ENCODE data around the gene MAP9. TPM values are rescaled to one million over a fixed set of nuclear protein-coding genes. Genes with fewer than 3 reads are reported as not detected.
"Not testable (repeated sequence)": the region's sequence is repeated elsewhere in the genome, so short reads cannot be mapped to it uniquely, and the experiment has no call there.

The MAP9 gene
- 16.8 and 22.1 TPM in 2 replicates for total RNA-seq (ENCODE audit: low replicate concordance)
- long read RNA-seq, partial matches to known transcripts = 46 of 70 reads
- long read RNA-seq, other reads (novel, unspliced or antisense) = 19 of 70 reads

GRCh38 chr4:155376387-155377268 lies at the start of gene MAP9:
MAP9 (minus strand) TSS chr4:155376965; CDS start chr4:155375850, 1,115 bp downstream.
- DNase-seq (ENCODE audit: extremely low spot score, unreplicated experiment) = peak; percentile 91
- no peak for TF ChIP-seq CTCF (conservative IDR thresholded peaks at IDR 0.05)
- H3K27ac Mint-ChIP-seq = peak within 1 kb of the TSS; percentile 71
- peaks cover 15% of the 10 kb centered on the region for H3K4me1 Mint-ChIP-seq (ENCODE audit: unreplicated experiment)
- H3K36me3 Mint-ChIP-seq = no peaks in the 10 kb centered on the region
- peaks cover 4% of the 10 kb centered on the region for H3K27me3 Mint-ChIP-seq
- H3K9me3 Mint-ChIP-seq = no peaks in the 10 kb centered on the region
- peak within 1 kb of the TSS; percentile 93 for H3K4me3 Mint-ChIP-seq

- not testable (repeated sequence) for DNase-seq (ENCODE audit: extremely low spot score, unreplicated experiment); H3K4me1 Mint-ChIP-seq (ENCODE audit: unreplicated experiment); H3K36me3 Mint-ChIP-seq; H3K4me3 Mint-ChIP-seq; H3K9me3 Mint-ChIP-seq; H3K27ac Mint-ChIP-seq; H3K27me3 Mint-ChIP-seq
These were observed 48.0 kb upstream of the MAP9 start for GRCh38 chr4:155424778-155425177.

- Mint-ChIP-seq H3K36me3 (no peaks in the 10 kb centered on the region), H3K27ac (no peak overlapping the region), H3K27me3 (no peaks in the 10 kb centered on the region), H3K4me1 (ENCODE audit: unreplicated experiment) (no peaks in the 10 kb centered on the region), H3K4me3 (no peak overlapping the region), H3K9me3 (peaks cover 7% of the 10 kb centered on the region)
- no peak for DNase-seq (ENCODE audit: extremely low spot score, unreplicated experiment)
- TF ChIP-seq CTCF (conservative IDR thresholded peaks at IDR 0.05) = no peak
These were observed 46.9 kb upstream of the MAP9 start for GRCh38 chr4:155423671-155424070.

GRCh38 chr4:155419266-155419665 lies 42.5 kb upstream of the MAP9 start:
- H3K9me3 Mint-ChIP-seq = peaks cover 7% of the 10 kb centered on the region
- no peak overlapping the region for H3K4me3 Mint-ChIP-seq
- H3K4me1 Mint-ChIP-seq (ENCODE audit: unreplicated experiment) = no peaks in the 10 kb centered on the region
- no peak for TF ChIP-seq CTCF (conservative IDR thresholded peaks at IDR 0.05)
- H3K27ac Mint-ChIP-seq = no peak overlapping the region
- no peak for DNase-seq (ENCODE audit: extremely low spot score, unreplicated experiment)
- H3K36me3 Mint-ChIP-seq = no peaks in the 10 kb centered on the region
- H3K27me3 Mint-ChIP-seq = no peaks in the 10 kb centered on the region

GRCh38 chr4:155415662-155416061 lies 38.9 kb upstream of the MAP9 start:
- no peaks in the 10 kb centered on the region for H3K9me3 Mint-ChIP-seq
- no peak overlapping the region for H3K27ac Mint-ChIP-seq
- H3K36me3 Mint-ChIP-seq = no peaks in the 10 kb centered on the region
- no peak overlapping the region for H3K4me3 Mint-ChIP-seq
- TF ChIP-seq CTCF (conservative IDR thresholded peaks at IDR 0.05) = no peak
- no peak for DNase-seq (ENCODE audit: extremely low spot score, unreplicated experiment)
- H3K4me1 Mint-ChIP-seq (ENCODE audit: unreplicated experiment) = no peaks in the 10 kb centered on the region
- no peaks in the 10 kb centered on the region for H3K27me3 Mint-ChIP-seq

- H3K36me3 Mint-ChIP-seq = no peaks in the 10 kb centered on the region
- H3K27ac Mint-ChIP-seq = no peak overlapping the region
- H3K9me3 Mint-ChIP-seq = no peaks in the 10 kb centered on the region
- TF ChIP-seq CTCF (conservative IDR thresholded peaks at IDR 0.05) = no peak
- DNase-seq (ENCODE audit: extremely low spot score, unreplicated experiment) = no peak
- no peaks in the 10 kb centered on the region for H3K4me1 Mint-ChIP-seq (ENCODE audit: unreplicated experiment)
- no peaks in the 10 kb centered on the region for H3K27me3 Mint-ChIP-seq
- H3K4me3 Mint-ChIP-seq = no peak overlapping the region
These were observed 36.7 kb upstream of the MAP9 start for GRCh38 chr4:155413451-155413850.
